Measurements from ENCODE around the gene PCNX1. TPM values are rescaled to one million over a fixed set of nuclear protein-coding genes. Genes with fewer than 3 reads are reported as not detected.

The PCNX1 gene
- polyA plus RNA-seq, 3 donors = 7.3 to 26.7 (median 8.1) TPM

GRCh38 chr14:71107921-71108320 is 200.7 kb downstream of the PCNX1 start:
- no peak overlapping the region for H3K27ac ChIP-seq (ENCODE audit: low read depth in 1 of 2, low read length in 2 of 2)
- H3K27me3 Mint-ChIP-seq (ENCODE audit: low read depth in 3 of 3) = peaks cover 0 to 4% (median 0%) of the 10 kb centered on the region in 3 donors
- DNase-seq = no peak
- peaks cover 76 to 96% of the 10 kb centered on the region in 2 donors for H3K36me3 ChIP-seq (replicated peaks in 1 of 2; ENCODE audit: control insufficient read depth in 1 of 2, insufficient read depth in 2 of 2, low read length in 2 of 2)
- intact Hi-C loops (cut with micrococcal nuclease) = loop anchor here in 1 of 2 donors (10.0 kb wide), 1 partner anchor 647 kb away; no protein-coding TSS in a partner anchor
- H3K4me1 ChIP-seq (ENCODE audit: control insufficient read depth in 1 of 2, insufficient read depth in 2 of 2, low read length in 2 of 2) = no peaks in the 10 kb centered on the region
- no peak overlapping the region for H3K4me3 Mint-ChIP-seq
- no peaks in the 10 kb centered on the region for H3K9me3 Mint-ChIP-seq
- peaks cover 78 to 90% of the 10 kb centered on the region in 2 donors for H3K36me3 Mint-ChIP-seq
- no peaks in the 10 kb centered on the region for H4K20me1 ChIP-seq (ENCODE audit: insufficient read depth, low read length)
- peak overlapping the region in 1 of 7 donors; percentile 21 for H3K27ac Mint-ChIP-seq
- no peak for TF ChIP-seq CTCF (IDR thresholded peaks at IDR 0.05)
- no peaks in the 10 kb centered on the region for H3K9me3 ChIP-seq (replicated peaks in 1 of 2; ENCODE audit: control insufficient read depth in 1 of 2, insufficient read depth in 1 of 2, low read length in 2 of 2)
- H3K4me3 ChIP-seq (replicated peaks in 1 of 3; ENCODE audit: low read depth in 2 of 3, low read length in 3 of 3) = no peak overlapping the region
- no peak overlapping the region for H3K9ac ChIP-seq (ENCODE audit: insufficient read depth, low read length, poor library complexity, severe bottlenecking)
- no peaks in the 10 kb centered on the region for H3K4me1 Mint-ChIP-seq
- H3K4me2 ChIP-seq (replicated peaks; ENCODE audit: extremely low read depth, low read length, poor library complexity, severe bottlenecking) = no peak overlapping the region
- no peak overlapping the region for H2AFZ ChIP-seq (ENCODE audit: insufficient read depth, low read depth, low read length, poor library complexity, severe bottlenecking)
- WGBS (ENCODE audit: insufficient coverage) = no CpG with 5 or more reads among the region's 2 CpGs
- no peaks in the 10 kb centered on the region for H3K27me3 ChIP-seq (ENCODE audit: control insufficient read depth in 2 of 2, insufficient read depth in 2 of 2, low read length in 2 of 2)
- H3K79me2 ChIP-seq (ENCODE audit: insufficient read depth, low read length) = no peaks in the 10 kb centered on the region

GRCh38 chr14:71108398-71109119 is 201.3 kb downstream of the PCNX1 start:
- Mint-ChIP-seq H3K9me3 (no peaks in the 10 kb centered on the region), H3K4me1 (no peaks in the 10 kb centered on the region), H3K36me3 (peaks cover 76 to 89% of the 10 kb centered on the region in 2 donors), H3K4me3 (no peak overlapping the region), H3K27ac (peak overlapping the region in 2 of 7 donors; percentile 2 to 52), H3K27me3 (ENCODE audit: low read depth in 3 of 3) (peaks cover 0 to 4% (median 0%) of the 10 kb centered on the region in 3 donors)
- Histone ChIP-seq H3K9me3 (replicated peaks in 1 of 2; ENCODE audit: control insufficient read depth in 1 of 2, insufficient read depth in 1 of 2, low read length in 2 of 2) (no peaks in the 10 kb centered on the region), H2AFZ (ENCODE audit: insufficient read depth, low read depth, low read length, poor library complexity, severe bottlenecking) (no peak overlapping the region), H4K20me1 (ENCODE audit: insufficient read depth, low read length) (no peaks in the 10 kb centered on the region), H3K27ac (ENCODE audit: low read depth in 1 of 2, low read length in 2 of 2) (no peak overlapping the region), H3K79me2 (ENCODE audit: insufficient read depth, low read length) (no peaks in the 10 kb centered on the region), H3K4me1 (ENCODE audit: control insufficient read depth in 1 of 2, insufficient read depth in 2 of 2, low read length in 2 of 2) (no peaks in the 10 kb centered on the region), H3K36me3 (replicated peaks in 1 of 2; ENCODE audit: control insufficient read depth in 1 of 2, insufficient read depth in 2 of 2, low read length in 2 of 2) (peaks cover 71 to 96% of the 10 kb centered on the region in 2 donors), H3K4me2 (replicated peaks; ENCODE audit: extremely low read depth, low read length, poor library complexity, severe bottlenecking) (no peak overlapping the region), H3K27me3 (ENCODE audit: control insufficient read depth in 2 of 2, insufficient read depth in 2 of 2, low read length in 2 of 2) (no peaks in the 10 kb centered on the region), H3K9ac (ENCODE audit: insufficient read depth, low read length, poor library complexity, severe bottlenecking) (no peak overlapping the region), H3K4me3 (replicated peaks in 1 of 3; ENCODE audit: low read depth in 2 of 3, low read length in 3 of 3) (no peak overlapping the region)
- no peak for TF ChIP-seq CTCF (IDR thresholded peaks at IDR 0.05)
- no peak for DNase-seq
- intact Hi-C loops (cut with micrococcal nuclease) = loop anchor here in 1 of 2 donors (10.0 kb wide), 1 partner anchor 646 kb away; no protein-coding TSS in a partner anchor
- 96% methylated on average over 14 of the region's 16 CpGs for WGBS (ENCODE audit: insufficient coverage)

All from CD14-positive monocyte (primary cell).